HG03064 (cell line): ENCODE results near the gene TRIB2.

Source experiments
- ATAC-seq: cut with Tn5 transposase; IDR thresholded peaks from one replicate; pipeline ENCODE4 v1.9.1; 2021; ENCODE audit warnings: low read depth; ENCODE audit not compliant: unreplicated experiment

TRIB2 gene

DNA sequence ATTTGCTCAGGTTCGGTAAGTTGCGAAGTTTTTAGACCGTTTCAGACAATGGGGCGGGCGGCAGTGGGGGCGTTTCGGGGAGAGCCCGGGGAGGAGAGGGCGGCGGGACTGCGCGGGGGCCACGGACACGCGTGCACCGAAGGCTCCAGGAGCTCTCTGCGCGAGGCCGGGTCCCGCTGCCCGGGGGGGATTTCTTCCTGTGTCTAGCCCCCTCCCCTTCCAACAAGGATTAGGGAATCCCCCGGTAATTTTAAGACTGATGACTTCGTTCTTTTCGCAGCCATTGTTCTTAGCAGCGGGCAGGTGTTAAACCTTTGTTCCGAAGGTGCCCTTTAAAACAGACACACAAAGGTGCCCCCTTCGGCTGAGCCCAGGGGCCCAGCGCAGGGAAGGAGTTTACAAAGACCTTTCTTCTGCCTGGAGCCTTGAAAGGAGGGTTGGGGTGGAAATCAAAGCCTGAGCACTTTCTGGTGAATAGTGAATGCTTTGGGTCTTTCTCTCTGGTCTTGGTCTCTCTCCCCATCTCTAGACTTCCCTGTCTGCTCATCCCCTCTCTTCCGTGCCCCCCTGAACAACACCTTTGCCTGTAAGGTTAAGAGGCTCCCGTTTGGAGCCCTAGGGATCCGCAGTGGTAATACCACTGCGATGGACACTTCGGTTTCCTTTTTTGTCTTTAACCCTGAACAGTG lies 2.1 kb downstream of the TRIB2 start:
- no peak for ATAC-seq

DNA sequence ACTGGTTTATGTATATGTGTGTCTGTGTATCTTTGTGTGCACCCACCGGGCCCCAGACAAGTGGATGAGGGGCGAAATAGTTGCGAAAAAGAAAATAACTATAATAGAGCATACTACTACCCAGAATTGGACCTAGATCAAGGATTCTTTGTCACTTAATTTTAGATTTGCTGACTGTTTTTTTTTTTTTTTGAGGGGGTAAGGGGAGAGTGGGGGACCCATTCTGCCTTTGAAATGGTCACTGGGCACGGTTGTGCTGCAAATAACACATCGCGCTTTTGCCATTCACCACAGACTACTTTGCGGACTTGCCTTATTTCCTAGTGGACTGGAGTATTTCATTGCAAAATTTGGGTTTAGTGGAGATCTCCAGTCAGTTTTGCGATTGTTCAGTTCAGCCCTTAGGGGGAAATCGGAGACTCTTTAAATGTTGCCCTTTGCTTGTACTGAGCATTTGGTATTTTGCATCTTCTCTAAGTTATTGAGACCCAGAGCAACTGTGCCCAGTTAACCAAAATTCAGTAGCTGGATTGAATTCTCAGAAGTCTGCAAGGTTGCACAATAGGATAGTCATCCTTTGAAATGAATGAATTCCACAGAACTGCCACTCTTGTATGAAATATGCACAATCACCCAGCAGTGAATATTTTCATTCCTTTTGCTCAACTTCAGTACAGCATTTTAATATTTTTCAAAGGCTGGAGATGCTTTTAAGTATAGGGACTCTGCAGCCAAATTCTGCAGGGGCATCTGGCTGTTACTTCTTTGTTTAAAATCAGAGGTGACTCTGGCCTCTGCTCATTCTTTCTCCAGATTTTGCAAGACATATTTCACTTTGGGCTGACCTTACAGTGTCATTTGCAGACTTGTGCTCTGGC lies 2.9 kb downstream of the TRIB2 start:
- ATAC-seq = no peak

- ATAC-seq = no peak
Observed at GRCh38 chr2:12720278-12720620, 3.5 kb downstream of the TRIB2 start.

DNA sequence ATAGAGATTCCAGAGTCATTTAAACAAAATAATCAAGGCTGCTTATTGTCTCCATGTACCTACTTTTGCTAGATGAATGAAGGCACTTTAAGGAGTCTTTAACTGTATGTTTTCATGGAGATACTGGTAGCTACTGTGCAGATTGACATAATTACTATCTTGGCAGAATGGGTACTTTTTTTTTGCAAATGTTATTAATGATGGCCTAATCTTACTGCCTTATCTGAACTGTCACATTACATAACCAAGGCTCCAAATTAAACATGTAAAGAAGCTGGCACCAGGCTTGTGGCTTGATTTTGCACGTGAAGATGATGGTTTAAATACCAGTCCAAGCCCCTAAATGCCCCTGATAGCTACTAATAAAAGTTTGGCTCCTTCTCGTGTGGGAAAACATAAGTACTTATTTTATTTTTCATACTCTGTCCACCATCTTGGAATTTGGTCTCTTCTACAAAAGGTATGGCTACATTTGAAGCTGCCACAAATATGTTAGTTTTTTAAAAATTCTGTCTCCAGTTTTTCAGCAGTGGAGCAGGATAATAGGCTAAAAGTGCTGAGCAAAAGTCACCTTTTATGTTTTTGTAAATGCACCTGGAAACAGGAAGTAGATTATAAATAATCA lies 4.1 kb downstream of the TRIB2 start:
- ATAC-seq = no peak

DNA sequence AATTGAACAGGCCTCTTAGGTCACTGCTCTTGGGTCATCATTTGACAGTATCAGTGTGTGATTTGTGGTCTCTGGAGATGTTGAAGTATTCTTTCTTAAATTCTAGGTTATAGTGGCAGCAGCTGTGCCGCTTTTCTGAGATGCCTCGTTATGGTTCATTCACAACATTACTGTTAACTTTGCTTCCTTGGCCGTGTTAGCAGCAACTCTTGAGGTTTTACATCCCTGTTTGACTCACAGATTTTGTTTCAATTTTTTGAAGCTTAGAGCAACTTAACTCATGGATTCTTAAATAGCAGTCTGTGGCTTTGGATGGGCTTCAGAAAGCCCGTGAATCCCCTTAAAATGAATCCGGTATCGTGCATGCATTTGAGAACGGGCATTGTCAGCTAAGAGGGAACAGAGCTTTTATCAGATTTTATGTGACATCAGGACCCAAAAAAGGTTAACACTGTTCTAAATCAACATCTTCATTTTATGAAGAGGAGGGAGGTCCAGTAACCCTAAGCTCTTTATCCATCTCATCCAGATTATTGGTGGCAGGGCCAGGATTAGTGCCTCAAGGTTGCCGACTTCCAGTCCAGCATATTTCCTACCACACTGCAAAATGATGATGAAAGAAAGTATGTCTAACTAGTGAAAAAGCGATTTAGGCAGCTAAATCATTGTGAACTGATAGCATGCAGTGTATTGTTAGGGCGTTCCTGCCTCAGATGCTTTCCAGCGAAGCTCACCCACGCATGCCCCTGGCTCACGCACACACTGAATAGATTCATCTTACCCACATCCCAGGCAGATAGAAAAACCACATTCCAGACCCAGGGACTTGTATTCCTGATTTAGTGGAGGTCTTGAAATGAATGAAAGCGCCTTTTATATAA lies 5.1 kb downstream of the TRIB2 start:
- ATAC-seq = no peak

- ATAC-seq = no peak
Observed at GRCh38 chr2:12722447-12723316, 5.9 kb downstream of the TRIB2 start.

GRCh38 chr2:12723736-12724463 lies 7.2 kb downstream of the TRIB2 start:
- no peak for ATAC-seq

DNA sequence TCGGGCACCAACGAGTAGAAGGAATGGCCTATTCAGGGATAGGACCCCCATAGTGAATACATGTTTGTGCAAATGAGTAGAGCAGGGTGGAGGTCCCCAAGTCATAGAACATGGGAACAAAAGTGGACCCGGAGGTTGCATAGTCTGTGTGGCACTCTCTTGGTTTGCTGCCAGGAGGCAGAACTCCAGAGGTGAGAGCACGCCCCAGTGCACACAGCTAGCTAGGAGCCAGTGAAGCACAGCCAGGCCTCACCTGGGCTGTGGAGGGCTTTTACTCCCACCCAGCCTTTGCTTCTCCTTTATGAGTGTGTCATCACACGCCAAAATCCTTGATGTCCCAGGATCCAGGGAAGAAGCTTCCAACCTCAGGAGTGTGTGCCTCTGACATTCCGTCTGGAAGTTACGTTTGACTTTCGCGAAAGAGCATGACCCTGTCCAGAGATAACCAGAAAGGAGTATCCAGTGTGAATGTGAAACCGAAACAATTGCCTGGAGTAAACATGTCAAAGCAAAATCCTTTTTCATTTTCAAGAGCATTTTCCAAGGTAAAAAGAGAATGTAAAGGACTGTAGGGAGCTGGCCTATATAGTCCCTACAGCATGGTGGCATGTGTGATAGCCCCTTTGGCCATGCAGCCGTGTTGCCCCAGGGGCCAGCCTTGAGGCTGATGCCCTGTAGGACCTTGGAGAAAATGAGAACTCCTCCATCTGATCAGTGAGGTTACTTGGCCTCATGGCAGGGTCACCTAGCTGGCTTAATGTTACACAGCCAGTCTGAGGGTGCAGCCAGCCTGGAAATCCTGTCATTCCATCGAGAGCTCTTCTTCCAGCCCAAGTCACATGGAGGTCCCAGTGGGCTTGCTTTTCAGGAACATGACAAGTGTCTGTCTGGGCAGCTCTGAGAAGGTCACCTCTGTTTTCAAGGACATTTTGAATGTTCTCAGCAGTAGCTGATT lies 8.8 kb downstream of the TRIB2 start:
- ATAC-seq = no peak

DNA sequence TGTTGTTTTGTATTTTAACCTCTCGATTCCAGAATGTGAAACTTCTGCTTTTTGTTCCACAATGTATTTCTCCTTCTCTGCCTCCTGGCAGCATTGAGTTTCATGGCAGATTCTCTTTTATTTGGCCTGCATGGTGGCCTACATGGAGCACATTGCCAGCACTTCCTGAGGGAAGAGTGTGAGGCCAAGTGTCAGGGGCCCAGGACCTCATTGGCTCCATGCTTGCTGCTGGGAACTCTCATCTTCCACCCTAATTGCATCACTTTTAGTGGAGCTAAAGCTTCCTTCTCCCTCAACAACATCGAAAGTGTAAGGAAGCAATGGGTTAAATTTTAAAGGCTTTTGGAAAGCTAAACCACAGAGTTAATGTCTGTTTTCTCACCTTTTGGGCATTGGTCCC lies 9.5 kb downstream of the TRIB2 start:
- no peak for ATAC-seq

GRCh38 chr2:12727065-12727464 lies 10.3 kb downstream of the TRIB2 start:
- ATAC-seq = no peak

GRCh38 chr2:12727641-12728040 lies 10.9 kb downstream of the TRIB2 start:
- ATAC-seq = no peak

DNA sequence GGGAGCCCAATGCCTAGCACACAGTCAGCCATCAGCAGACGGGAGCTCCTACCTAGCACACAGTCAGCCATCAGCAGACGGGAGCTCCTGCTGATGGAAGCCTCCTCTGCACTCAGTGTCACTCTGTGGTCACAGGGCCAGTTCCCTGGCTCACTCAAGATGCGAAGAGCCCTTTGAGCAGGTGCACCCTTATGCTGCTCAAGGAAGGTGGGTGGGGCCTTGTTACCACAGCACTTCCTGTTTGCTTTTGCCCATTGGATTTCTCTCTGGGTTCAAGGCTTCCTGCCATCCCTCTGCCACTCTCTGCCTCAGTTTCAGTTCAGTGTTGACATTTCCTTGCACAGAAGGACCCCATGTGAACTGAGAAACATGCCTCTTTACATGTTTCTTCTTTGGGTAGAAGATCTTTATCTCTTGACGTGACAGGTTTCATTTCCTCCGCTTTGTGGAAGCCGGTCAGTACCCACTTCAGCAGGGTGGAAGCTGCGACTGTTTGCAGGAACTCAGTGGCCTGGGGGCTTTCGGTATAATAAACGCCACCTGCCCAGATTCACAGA lies 11.6 kb downstream of the TRIB2 start:
- ATAC-seq = peak; percentile 87

- ATAC-seq = no peak
Observed at GRCh38 chr2:12730265-12730664, 13.5 kb downstream of the TRIB2 start.

DNA sequence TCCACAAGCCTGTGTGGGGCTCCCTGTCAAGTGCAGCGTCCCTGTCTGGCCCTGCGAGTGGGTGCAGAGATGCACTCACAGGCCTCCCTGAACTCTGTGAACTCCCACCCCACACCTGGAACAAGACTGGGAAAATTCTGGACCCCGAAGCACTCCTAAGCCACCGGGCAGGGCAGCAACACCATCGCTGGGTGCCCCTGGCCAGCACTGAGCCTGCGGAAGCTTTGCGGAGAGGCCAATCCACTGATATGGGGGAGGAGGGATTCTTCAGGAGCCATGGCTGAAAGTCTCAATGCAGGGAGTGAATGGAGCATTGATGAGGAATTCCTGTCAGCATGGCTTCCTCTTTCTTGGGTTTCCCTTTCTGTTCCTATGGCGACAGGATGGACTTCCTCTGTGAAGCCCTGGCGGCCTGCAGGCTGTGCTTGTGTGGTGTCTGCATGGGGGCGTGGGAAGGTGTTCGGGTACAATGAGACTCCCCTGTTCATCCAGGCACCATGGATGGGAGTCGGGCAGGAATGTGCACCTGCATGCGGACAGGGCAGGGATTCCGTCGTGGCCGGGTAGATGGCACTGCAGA lies 15.1 kb downstream of the TRIB2 start:
- ATAC-seq = no peak

DNA sequence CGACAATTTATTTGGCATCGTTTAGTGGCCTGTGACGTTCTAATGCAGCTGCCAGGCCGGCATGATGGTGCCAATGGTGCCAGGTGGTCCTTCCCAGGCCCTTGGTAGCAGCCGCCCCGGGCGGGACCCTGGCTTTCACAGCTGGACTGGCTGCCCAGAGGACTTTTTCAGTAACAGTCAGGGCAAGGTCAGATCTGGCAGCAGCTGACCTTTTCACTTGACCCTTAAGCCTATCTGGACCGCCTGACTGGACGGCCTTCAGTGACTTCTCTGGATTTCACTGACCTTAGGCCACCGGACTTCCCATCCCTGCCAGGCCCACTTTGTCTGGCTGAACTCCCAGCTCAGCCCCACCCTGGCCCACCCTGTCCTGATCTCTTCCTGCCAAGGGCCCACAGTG lies 15.9 kb downstream of the TRIB2 start:
- ATAC-seq = no peak

GRCh38 chr2:12733846-12734245 lies 17.1 kb downstream of the TRIB2 start:
- ATAC-seq = no peak

DNA sequence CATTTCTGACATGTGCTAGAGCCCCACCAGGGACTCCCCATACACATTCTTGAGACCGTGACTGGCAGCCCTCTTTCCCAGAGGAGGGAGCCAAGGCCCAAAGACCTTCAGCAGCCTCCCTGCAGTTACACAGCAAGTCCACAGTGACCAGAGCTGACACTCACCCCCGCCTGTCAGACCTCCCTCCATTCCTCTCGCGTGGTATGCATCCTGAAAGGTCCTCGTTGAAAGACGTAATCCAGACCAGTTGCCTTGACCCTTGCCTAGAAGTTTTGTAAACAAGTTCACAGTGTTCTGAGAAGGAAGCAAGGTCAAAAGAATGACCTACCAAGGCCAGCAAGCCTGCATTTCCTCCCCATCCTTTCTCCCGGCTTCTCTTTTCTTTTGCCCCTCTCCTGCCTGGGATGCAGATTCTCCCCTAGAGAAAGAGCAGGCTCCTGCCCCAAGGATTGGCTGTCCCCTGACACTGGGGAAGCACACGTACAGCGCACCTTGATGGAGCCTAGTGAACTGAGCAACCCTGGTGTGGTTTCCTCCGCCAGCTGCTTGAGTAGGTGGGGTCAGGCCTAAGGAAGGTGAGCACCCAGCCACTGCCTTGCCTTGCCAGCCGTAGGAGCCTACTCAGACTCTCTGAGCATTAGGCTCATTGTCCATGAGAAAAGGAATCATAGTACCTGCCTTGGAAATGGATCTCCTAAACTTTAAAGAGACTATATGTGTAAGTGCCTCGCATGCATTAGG lies 18.3 kb downstream of the TRIB2 start:
- ATAC-seq = no peak
